GM18951 (cell line): ENCODE measurements around the gene GPR37L1.

Experiments used
- POLR2A ChIP-seq: IDR thresholded peaks from 4 replicates; pipeline ENCODE4 v1.6.1; 2011; ENCODE audit warnings: mild to moderate bottlenecking; ENCODE audit not compliant: insufficient read length, insufficient read depth; ENCODE audit errors: extremely low read depth
- in situ Hi-C: fragments of 300-500 bp; cut with MboI; formaldehyde crosslinking; loops from one replicate; pipeline ENCODE4 v1.12.0; 2022; ENCODE audit warnings: low sequenced_read_pairs, mixed read lengths, inconsistent platforms; ENCODE audit not compliant: unreplicated experiment

GPR37L1 gene

DNA sequence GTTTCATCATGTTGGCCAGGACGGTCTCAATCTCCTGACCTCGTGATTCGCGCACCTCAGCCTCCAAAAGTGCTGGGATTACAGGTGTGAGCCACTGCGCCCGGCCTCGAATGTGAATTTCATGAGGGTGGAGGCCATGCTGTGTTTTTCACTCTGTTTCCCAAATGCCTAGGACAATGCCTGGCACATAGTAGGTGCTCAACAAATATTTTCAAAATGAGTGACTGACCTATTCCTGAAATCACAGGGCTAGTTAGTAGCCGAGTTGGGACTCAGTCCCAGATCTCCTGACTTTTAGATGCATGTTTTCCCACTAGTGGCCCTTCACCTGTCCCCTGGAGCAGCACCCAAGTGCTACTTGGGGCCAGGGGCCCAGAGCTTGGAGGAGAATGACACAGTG lies 6.4 kb upstream of the GPR37L1 start:
- TF ChIP-seq POLR2A = no peak
- in situ Hi-C loops = loop anchor here (5.0 kb wide), 1 partner anchor 109 kb away; no protein-coding TSS in a partner anchor

- in situ Hi-C loops = loop anchor here (5.0 kb wide), 1 partner anchor 111 kb away; no protein-coding TSS in a partner anchor
- no peak for TF ChIP-seq POLR2A
Measured at GRCh38 chr1:202117898-202118371, 4.8 kb upstream of the GPR37L1 start.

DNA sequence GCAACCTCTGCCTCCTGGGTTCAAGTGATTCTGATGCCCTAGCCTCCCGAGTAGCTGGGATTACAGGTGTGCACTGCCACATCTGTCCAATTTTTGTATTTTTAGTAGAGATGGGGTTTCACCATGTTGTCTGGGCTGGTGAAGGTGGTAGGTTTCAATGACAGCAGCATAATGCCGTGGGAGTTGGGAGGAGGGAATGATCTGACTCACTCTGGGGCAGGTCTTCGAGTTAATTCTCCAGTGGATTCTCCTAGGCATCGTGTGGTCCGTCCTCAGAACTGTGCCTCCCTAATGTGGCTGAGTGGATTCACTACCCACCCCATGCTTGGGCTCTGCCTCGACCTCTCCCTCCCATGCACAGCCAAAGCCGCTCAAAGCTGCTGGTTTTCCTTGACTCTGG lies 1.7 kb upstream of the GPR37L1 start:
- TF ChIP-seq POLR2A = no peak
- in situ Hi-C loops = loop anchor here (10.0 kb wide), 1 partner anchor 226 kb away; no protein-coding TSS in a partner anchor

DNA sequence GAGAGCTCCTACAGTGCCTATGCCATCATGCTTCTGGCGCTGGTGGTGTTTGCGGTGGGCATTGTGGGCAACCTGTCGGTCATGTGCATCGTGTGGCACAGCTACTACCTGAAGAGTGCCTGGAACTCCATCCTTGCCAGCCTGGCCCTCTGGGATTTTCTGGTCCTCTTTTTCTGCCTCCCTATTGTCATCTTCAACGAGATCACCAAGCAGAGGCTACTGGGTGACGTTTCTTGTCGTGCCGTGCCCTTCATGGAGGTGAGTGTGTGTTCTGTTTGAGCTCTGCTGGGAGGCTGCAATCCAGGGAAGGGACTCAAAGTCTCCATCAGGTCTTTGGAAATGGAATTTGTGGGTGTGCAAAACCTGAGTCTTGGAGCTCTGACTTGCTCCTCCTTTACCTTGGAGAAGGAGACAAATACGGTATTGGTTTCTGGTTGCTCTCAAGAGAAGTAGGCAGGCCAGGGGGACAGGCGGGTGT lies 658 bp downstream of the GPR37L1 start:
- TF ChIP-seq POLR2A = no peak
- in situ Hi-C loops = loop anchor here (10.0 kb wide), 1 partner anchor 229 kb away; no protein-coding TSS in a partner anchor

- in situ Hi-C loops = loop anchor here (10.0 kb wide), 1 partner anchor 229 kb away; no protein-coding TSS in a partner anchor
- no peak for TF ChIP-seq POLR2A
Measured at GRCh38 chr1:202124142-202124541, 1.4 kb downstream of the GPR37L1 start.

DNA sequence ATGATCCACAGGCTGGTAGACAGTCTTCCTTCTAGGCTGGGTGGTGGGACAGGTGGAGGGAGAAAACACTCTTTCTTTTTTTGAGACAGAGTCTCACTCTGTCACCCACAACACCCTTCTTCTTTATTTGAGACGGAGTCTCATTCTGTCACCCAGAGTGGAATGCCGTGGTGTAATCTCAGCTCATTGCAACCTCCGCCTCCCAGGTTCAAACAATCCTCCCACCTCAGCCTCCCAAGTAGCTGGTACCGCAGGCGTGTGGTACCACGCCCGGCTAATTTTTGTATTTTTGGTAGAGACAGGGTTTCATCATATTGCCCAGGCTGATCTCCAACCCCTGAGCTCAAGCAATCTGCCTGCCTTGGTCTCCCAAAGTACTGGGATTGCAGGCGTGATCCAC lies 2.9 kb downstream of the GPR37L1 start:
- TF ChIP-seq POLR2A = no peak
- in situ Hi-C loops = loop anchor here (10.0 kb wide), 1 partner anchor 231 kb away; no protein-coding TSS in a partner anchor

DNA sequence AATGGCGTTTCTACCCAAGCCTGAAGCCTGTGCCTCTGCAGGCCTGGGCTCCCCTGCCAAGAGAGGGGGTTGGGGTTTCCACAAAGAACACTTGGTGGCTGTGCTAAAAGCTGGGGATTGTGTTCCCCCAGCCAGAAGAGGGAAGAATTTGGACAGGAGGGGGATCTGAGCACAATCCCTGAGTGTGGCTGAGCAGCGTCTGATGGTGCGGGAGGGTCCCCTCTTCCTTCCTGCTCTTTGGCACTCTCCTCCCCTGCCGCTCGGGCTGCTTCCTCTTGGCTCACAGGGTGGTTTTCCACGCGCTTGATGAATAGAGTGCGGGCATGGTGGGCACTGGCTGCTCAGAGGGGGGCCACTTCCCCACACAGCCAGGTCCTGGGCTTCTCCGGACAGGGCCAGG lies 3.7 kb downstream of the GPR37L1 start:
- TF ChIP-seq POLR2A = no peak
- in situ Hi-C loops = loop anchor here (10.0 kb wide), 1 partner anchor 232 kb away; no protein-coding TSS in a partner anchor

DNA sequence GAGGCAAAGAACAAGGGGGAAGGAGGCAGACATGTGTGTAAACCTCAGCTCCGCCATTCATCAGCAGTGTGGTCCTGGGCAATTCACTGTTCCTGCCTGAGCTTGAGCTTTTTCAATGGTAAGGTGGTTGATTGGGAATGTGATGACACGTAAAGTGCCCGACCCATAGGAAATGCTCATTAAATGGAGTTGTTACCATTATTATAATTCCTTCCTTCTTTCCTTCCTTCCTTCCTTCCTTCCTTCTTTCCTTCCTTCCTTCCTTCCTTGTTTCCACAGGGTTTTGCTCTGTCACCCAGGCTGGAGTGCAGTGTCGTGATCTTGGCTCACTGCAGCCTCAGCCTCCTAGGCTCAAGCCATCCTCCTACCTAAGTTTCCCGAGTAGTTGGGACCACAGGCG lies 4.3 kb downstream of the GPR37L1 start:
- in situ Hi-C loops = loop anchor here (10.0 kb wide), 1 partner anchor 232 kb away; no protein-coding TSS in a partner anchor
- TF ChIP-seq POLR2A = no peak

- TF ChIP-seq POLR2A = no peak
- in situ Hi-C loops = loop anchor here (10.0 kb wide), 1 partner anchor 233 kb away; no protein-coding TSS in a partner anchor
Measured at GRCh38 chr1:202127836-202128622, 5.3 kb downstream of the GPR37L1 start.

- no peak for TF ChIP-seq POLR2A
- in situ Hi-C loops = loop anchor here (10.0 kb wide), 1 partner anchor 235 kb away; no protein-coding TSS in a partner anchor
Measured at GRCh38 chr1:202129453-202130296, 7.0 kb downstream of the GPR37L1 start.

GRCh38 chr1:202130297-202130721 lies 7.6 kb downstream of the GPR37L1 start:
- in situ Hi-C loops = no loop called here
- no peak for TF ChIP-seq POLR2A

DNA sequence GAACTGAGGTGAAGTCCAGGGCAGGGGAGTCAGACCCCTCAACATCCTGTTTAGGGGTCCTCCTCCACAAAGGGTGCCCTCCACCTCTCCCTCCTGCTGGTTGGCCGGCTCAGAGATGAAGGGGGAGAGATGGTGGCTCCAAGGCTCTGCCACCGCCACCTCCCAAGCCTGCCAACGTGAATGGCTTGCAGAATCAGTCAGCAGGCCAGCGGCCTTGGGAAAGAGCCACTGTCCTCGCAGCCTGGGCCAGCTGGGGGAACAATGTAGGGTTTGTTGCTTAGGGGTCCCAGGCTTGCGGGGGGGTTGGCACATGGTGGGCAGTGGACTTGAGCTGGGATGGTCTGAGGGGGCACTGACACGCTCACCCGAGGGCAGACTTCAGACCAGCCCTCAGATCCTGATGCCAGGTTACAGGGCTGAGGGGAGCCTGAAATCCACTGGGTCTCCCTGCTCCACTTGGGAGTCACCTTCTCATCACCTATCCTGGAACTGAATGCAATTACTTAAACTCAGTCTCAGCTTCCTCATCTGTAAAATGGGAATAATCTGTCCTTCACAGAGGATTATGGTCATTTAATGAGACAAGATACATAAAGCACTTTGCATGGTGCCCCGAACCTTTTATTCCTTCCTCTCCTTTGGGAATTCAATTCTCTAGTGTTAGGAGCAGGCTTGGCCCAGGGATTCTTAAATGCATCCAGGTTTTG lies 8.3 kb downstream of the GPR37L1 start:
- TF ChIP-seq POLR2A = no peak
- in situ Hi-C loops = no loop called here
